Right cardiac atrium (tissue), 5 donors: ENCODE measurements around the gene CSNK1G1. TPM values are rescaled to one million over a fixed set of nuclear protein-coding genes. Genes with fewer than 3 reads are reported as not detected.

Experiments
- ATAC-seq, 2 donors: fragments of 200-7000 bp; cut with Tn5 transposase; one replicate each; pipeline versions ENCODE4 v1.8.0 to v1.9.1; 2020; ENCODE audit warnings: moderate library complexity in 2 of 2, mild to moderate bottlenecking in 1 of 2
- DNase-seq, 3 donors: peaks; one replicate each; pipeline ENCODE4 v3.0.0-alpha.2; 2020
- H3K27ac ChIP-seq: one replicate; pipeline ENCODE4 v1.5.1; 2013; ENCODE audit warnings: mild to moderate bottlenecking, low read length, control low read depth, moderate library complexity
- H3K27me3 ChIP-seq: one replicate; pipeline ENCODE4 v1.6.1; 2013; ENCODE audit not compliant: control insufficient read depth, insufficient read depth
- H3K4me1 ChIP-seq: one replicate; pipeline ENCODE4 v1.6.1; 2013; ENCODE audit warnings: low read length; ENCODE audit not compliant: control insufficient read depth, insufficient read depth
- H3K4me3 ChIP-seq: one replicate; pipeline ENCODE4 v1.5.1; 2013; ENCODE audit warnings: low read length, control low read depth
- H3K9me3 ChIP-seq: one replicate; pipeline ENCODE4 v1.6.1; 2013; ENCODE audit warnings: low read length; ENCODE audit not compliant: control insufficient read depth
- WGBS: extraction: QIAGEN DNeasy Blood & Tissue Kit; methylation state at CpG from one replicate; pipeline ENCODE4 v1.1.7; 2013; 5-methylcytosine and 5-hydroxymethylcytosine counted together
- intact Hi-C, 4 donors: fragments of 100-400 bp; cut with DNase I; formaldehyde crosslinking; loops; one replicate each; pipeline versions ENCODE4 v1.11.0 to v1.14.0; 2022 to 2023
- polyA plus RNA-seq: library from polyadenylated mRNA; stranded (reverse); fragments of 200-250 nt; gene quantifications from one replicate; pipeline ENCODE4 v1.2.3, GENCODE V29; 2013
- total RNA-seq, 4 donors: library from RNA; stranded (reverse); fragmentation: NEBNext Ultra II Directional; extraction: Animal tissue kit (Norgen Biotek cat#: 25700); gene quantifications; one replicate each; pipeline ENCODE4 v1.2.1, GENCODE V29; 2021
- donor health status: healthy with polysubstance abuse.
- donor health status: DM: no; HTN: yes; CAD: no.
- donor health status: DM: no; HTN: no; CAD: no.
- donor health status: DM: no; HTN: yes; CAD: no; lungs with severe emphysema.
- donor health status: DM: yes; HTN: yes; CAD: no.

Gene CSNK1G1
- total and polyA plus RNA-seq, 5 donors: 2.3 to 11.5 (median 7.7) TPM

DNA sequence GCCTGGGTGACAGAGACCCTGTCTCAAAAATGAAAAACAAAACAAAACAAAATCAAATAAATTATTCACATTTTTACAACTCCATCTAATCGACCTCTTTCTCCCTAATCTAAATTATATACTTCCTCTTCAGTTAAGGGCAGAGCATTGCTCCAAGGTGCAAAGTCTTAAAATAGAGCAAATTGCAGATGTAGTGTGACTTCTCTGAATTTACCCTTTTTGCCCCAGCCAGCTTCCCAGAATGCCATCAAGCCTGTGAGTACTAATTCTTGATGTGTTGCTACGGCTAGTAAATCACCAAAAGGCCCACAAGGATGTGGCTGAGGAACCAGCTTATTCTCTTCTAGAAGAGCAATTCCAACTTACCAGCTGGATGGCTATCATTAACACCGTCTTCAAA is 139.8 kb downstream of the CSNK1G1 start:
- intact Hi-C loops: no loop called here
- ATAC-seq: no peak

GRCh38 chr15:64213646-64214045 is 142.3 kb downstream of the CSNK1G1 start:
- no peaks in the 10 kb centered on the region for H3K27me3 ChIP-seq
- WGBS: 93% methylated on average over 3 of the region's 3 CpGs
- intact Hi-C loops: no loop called here

More for the DNA sequence above, 139.8 kb downstream of the CSNK1G1 start:
- 79% methylated on average over 3 of the region's 3 CpGs for WGBS
- Histone ChIP-seq H3K4me1 (peaks cover 5% of the 10 kb centered on the region), H3K27me3 (no peaks in the 10 kb centered on the region), H3K4me3 (no peak overlapping the region), H3K9me3 (no peaks in the 10 kb centered on the region), H3K27ac (no peak overlapping the region)
- DNase-seq: no peak

GRCh38 chr15:64211696-64212095 is 144.3 kb downstream of the CSNK1G1 start:
- Histone ChIP-seq H3K27ac (no peak overlapping the region), H3K9me3 (no peaks in the 10 kb centered on the region), H3K27me3 (no peaks in the 10 kb centered on the region), H3K4me3 (no peak overlapping the region), H3K4me1 (peaks cover 1% of the 10 kb centered on the region)
- ATAC-seq (no peak), DNase-seq (no peak)
- intact Hi-C loops: no loop called here
- 94% methylated on average over 2 of the region's 2 CpGs for WGBS

More at GRCh38 chr15:64213646-64214045, 142.3 kb downstream of the CSNK1G1 start:
- Histone ChIP-seq H3K4me3 (no peak overlapping the region), H3K27ac (no peak overlapping the region), H3K9me3 (no peaks in the 10 kb centered on the region), H3K4me1 (peaks cover 5% of the 10 kb centered on the region)
- DNase-seq: no peak
- no peak for ATAC-seq

DNA sequence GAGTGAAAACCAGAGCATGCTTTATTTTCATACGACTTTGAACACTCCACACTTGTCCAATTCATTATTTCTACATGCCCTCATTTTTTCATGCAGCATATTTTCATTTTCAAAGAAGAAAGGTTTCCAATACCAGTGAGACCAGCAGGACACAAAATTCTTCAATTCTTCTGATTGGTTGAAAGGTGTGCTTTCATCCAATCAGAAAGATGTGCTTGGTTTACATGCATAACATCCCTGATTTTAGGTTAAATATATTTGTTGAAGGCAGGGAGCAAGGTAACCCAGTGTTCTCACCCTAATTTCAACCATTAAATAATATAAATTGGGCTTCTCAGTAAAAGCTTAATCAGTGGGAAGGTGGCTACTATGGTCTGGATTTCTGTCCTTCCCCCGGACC is 145.6 kb downstream of the CSNK1G1 start:
- ATAC-seq (no peak), DNase-seq (no peak)
- no peak overlapping the region for H3K27ac ChIP-seq
- H3K9me3 ChIP-seq: no peaks in the 10 kb centered on the region
- no peaks in the 10 kb centered on the region for H3K4me1 ChIP-seq
- H3K27me3 ChIP-seq: no peaks in the 10 kb centered on the region
- no peak overlapping the region for H3K4me3 ChIP-seq
- intact Hi-C loops: no loop called here
- 76% methylated on average over 2 of the region's 2 CpGs for WGBS

DNA sequence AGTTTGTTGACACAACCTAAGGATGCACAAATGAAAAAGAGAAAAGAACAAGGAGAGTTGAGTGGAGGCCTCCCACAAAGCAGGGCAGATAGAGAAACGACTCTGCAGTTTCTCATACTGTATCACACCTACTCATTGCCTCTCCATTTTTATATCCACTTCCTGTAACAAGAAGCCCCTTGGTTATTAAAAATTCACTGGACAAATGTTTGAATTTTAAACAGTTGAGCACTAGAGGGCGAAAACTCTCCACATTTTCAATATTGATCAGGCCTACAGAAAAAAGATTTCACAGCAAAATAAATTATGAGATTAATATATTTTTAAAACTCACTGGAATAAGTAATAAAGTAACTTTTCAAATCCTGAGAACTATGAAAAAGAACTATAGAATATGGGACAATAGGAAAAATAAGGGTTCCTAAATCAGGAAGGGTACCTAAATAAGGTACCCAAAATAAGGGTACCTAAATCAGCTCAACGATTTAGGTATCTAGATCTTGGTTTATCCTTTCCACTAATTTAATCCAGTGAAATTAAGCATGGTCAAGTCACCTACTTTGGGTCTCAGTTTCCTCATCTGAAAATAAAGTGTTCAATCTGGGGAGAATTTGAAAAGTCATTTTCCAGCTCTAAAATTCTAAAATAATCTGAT is 146.2 kb downstream of the CSNK1G1 start:
- no peak for ATAC-seq

GRCh38 chr15:64205202-64205601 is 150.8 kb downstream of the CSNK1G1 start:
- H3K27me3 ChIP-seq: no peaks in the 10 kb centered on the region
- H3K4me3 ChIP-seq: no peak overlapping the region
- H3K4me1 ChIP-seq: no peaks in the 10 kb centered on the region
- no peaks in the 10 kb centered on the region for H3K9me3 ChIP-seq
- no peak overlapping the region for H3K27ac ChIP-seq
- intact Hi-C loops: loop anchor here in 1 of 4 donors (10.0 kb wide), 1 partner anchor 470 kb away; no protein-coding TSS in a partner anchor
- DNase-seq (no peak), ATAC-seq (no peak)

More for the DNA sequence above, 146.2 kb downstream of the CSNK1G1 start:
- H3K27ac ChIP-seq: no peak overlapping the region
- intact Hi-C loops: loop anchor here in 1 of 4 donors (10.0 kb wide), 1 partner anchor 465 kb away; no protein-coding TSS in a partner anchor
- no peaks in the 10 kb centered on the region for H3K9me3 ChIP-seq
- no peak overlapping the region for H3K4me3 ChIP-seq
- no peak for DNase-seq
- H3K4me1 ChIP-seq: no peaks in the 10 kb centered on the region
- 51% methylated on average over 3 of the region's 3 CpGs for WGBS
- H3K27me3 ChIP-seq: no peaks in the 10 kb centered on the region

GRCh38 chr15:64197425-64197824 is 158.5 kb downstream of the CSNK1G1 start:
- Histone ChIP-seq H3K27ac (no peak overlapping the region), H3K27me3 (no peaks in the 10 kb centered on the region), H3K4me3 (no peak overlapping the region), H3K4me1 (peaks cover 2% of the 10 kb centered on the region), H3K9me3 (no peaks in the 10 kb centered on the region)
- 58% methylated on average over 1 of the region's 1 CpG for WGBS
- peak; percentile 48 to 68 for ATAC-seq
- DNase-seq: no peak
- intact Hi-C loops: no loop called here

DNA sequence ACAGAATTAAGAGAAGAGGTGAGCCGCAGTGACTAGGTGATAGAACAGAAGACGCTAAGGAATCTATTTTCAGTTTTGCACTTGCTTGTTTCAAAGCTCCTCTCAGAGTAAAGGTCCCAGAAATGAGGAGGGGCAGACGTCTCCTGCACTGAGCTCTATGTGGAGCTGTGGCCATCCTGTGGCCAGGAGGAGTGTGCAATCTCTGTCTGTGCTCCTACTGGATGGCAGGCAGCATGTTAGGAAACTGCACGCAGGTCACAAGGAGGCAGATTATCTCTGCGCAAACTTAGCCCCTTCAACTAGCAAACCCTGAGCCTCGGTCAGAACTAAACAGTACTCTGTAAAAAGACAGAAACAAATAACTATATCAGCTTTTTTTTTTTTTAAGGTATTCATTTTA is 162.0 kb downstream of the CSNK1G1 start:
- DNase-seq: no peak
- no peak overlapping the region for H3K4me3 ChIP-seq
- WGBS: 75% methylated on average over 6 of the region's 6 CpGs
- no peaks in the 10 kb centered on the region for H3K9me3 ChIP-seq
- peak in 1 of 2 donors; percentile 74 for ATAC-seq
- intact Hi-C loops: no loop called here
- no peak overlapping the region for H3K27ac ChIP-seq
- H3K27me3 ChIP-seq: no peaks in the 10 kb centered on the region
- H3K4me1 ChIP-seq: peaks cover 2% of the 10 kb centered on the region

DNA sequence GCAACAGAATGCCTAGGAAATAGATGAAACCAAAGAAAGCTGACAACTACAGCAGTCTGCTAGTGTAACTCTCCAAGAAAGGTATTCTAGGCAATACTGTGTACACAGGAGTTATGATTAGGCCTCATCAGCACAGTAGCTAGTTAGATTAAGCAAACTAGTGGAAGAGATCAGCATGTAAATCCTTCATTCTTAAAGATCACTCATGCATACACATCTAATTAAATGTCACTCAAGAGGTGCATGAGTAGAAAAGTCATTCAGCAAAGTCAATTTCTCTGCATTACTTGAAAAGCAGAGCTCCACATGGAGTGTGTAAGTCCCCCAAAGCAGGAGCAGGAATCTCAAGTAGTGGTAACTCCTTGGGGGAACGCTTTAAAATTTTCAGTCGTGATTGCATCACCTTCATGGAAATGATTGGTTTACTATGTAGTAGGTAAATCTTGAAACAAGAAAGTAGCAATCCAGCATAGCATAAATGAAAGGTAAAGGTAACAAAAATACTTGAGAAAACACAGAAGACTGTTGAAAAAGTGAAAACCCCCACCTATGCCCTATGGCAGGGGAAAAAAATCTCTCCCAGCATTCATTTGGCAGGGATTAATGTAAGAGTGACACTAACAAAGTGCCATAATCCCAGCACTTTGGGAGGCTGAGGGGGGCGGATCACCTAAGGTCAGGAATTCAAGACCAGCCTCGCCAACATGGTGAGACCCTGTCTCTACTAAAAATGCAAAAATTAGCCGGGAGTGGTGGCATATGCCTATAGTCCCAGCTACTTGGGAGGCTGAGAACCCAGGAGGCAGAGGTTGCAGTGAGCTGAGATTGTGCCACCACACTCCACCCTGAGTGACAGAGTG is 163.8 kb downstream of the CSNK1G1 start:
- H3K27ac ChIP-seq: no peak overlapping the region
- DNase-seq (no peak), ATAC-seq (no peak)
- H3K27me3 ChIP-seq: no peaks in the 10 kb centered on the region
- no peak overlapping the region for H3K4me3 ChIP-seq
- intact Hi-C loops: no loop called here
- WGBS: 96% methylated on average over 5 of the region's 5 CpGs
- no peaks in the 10 kb centered on the region for H3K4me1 ChIP-seq
- H3K9me3 ChIP-seq: no peaks in the 10 kb centered on the region

- 84% methylated on average over 2 of the region's 2 CpGs for WGBS
- no peaks in the 10 kb centered on the region for H3K4me1 ChIP-seq
- no peak for DNase-seq
- intact Hi-C loops: loop anchor here in 1 of 4 donors (10.0 kb wide), 1 partner anchor 327 kb away; no protein-coding TSS in a partner anchor
- ATAC-seq: no peak
- H3K27me3 ChIP-seq: no peaks in the 10 kb centered on the region
- H3K27ac ChIP-seq: no peak overlapping the region
- H3K9me3 ChIP-seq: no peaks in the 10 kb centered on the region
- no peak overlapping the region for H3K4me3 ChIP-seq
Observed at GRCh38 chr15:64187396-64188191, 168.4 kb downstream of the CSNK1G1 start.
